ENCODE measurements around the gene DEF6.

DEF6 gene

GRCh38 chr6:35341557-35341956 is 43.9 kb downstream of the DEF6 start:
- Histone ChIP-seq H3K27me3 (ENCODE audit: control insufficient read depth, insufficient read depth, low read length) (peaks cover 5% of the 10 kb centered on the region), H3K36me3 (ENCODE audit: insufficient read depth, low read length) (peaks cover 13% of the 10 kb centered on the region), H3K4me1 (ENCODE audit: control insufficient read depth, insufficient read depth, low read length) (peaks cover 24% of the 10 kb centered on the region), H3K9me3 (replicated peaks; ENCODE audit: low read length) (no peaks in the 10 kb centered on the region), H3K4me2 (ENCODE audit: low read length) (no peak overlapping the region), H3K4me3 (ENCODE audit: low read length) (no peak overlapping the region), H3K9ac (ENCODE audit: low read depth, low read length) (no peak overlapping the region)

- peaks cover 5% of the 10 kb centered on the region for H3K27me3 ChIP-seq (ENCODE audit: control insufficient read depth, insufficient read depth, low read length)
- peaks cover 21% of the 10 kb centered on the region for H3K36me3 ChIP-seq (ENCODE audit: insufficient read depth, low read length)
- peak within 1 kb of the TSS; percentile 93 for H3K4me3 ChIP-seq (ENCODE audit: low read length)
- peak within 1 kb of the TSS; percentile 84 for H3K4me2 ChIP-seq (ENCODE audit: low read length)
- H3K9ac ChIP-seq (ENCODE audit: low read depth, low read length): peak within 1 kb of the TSS; percentile 93
- H3K4me1 ChIP-seq (ENCODE audit: control insufficient read depth, insufficient read depth, low read length): peaks cover 25% of the 10 kb centered on the region
- no peaks in the 10 kb centered on the region for H3K9me3 ChIP-seq (replicated peaks; ENCODE audit: low read length)
Measured at GRCh38 chr6:35342258-35343091, 44.9 kb downstream of the DEF6 start, which contains the start of gene PPARD. Gene PPARD, plus strand, starts transcription at chr6:35342558. Its CDS starts 68,530 bp downstream, at chr6:35411088.

- H3K9ac ChIP-seq (ENCODE audit: low read depth, low read length): peak overlapping the region; percentile 93
- H3K4me3 ChIP-seq (ENCODE audit: low read length): peak overlapping the region; percentile 93
- peaks cover 5% of the 10 kb centered on the region for H3K27me3 ChIP-seq (ENCODE audit: control insufficient read depth, insufficient read depth, low read length)
- H3K36me3 ChIP-seq (ENCODE audit: insufficient read depth, low read length): peaks cover 24% of the 10 kb centered on the region
- H3K9me3 ChIP-seq (replicated peaks; ENCODE audit: low read length): no peaks in the 10 kb centered on the region
- H3K4me1 ChIP-seq (ENCODE audit: control insufficient read depth, insufficient read depth, low read length): peaks cover 25% of the 10 kb centered on the region
- H3K4me2 ChIP-seq (ENCODE audit: low read length): peak overlapping the region; percentile 84
Measured at GRCh38 chr6:35343092-35343834, 45.6 kb downstream of the DEF6 start.

GRCh38 chr6:35343835-35344550 is 46.4 kb downstream of the DEF6 start:
- Histone ChIP-seq H3K9ac (ENCODE audit: low read depth, low read length) (peak overlapping the region; percentile 93), H3K4me3 (ENCODE audit: low read length) (peak overlapping the region; percentile 93)

GRCh38 chr6:35351422-35351821 is 53.8 kb downstream of the DEF6 start:
- H3K4me3 ChIP-seq (ENCODE audit: low read length): no peak overlapping the region
- peaks cover 67% of the 10 kb centered on the region for H3K36me3 ChIP-seq (ENCODE audit: insufficient read depth, low read length)
- no peak overlapping the region for H3K9ac ChIP-seq (ENCODE audit: low read depth, low read length)
- H3K9me3 ChIP-seq (replicated peaks; ENCODE audit: low read length): no peaks in the 10 kb centered on the region
- no peaks in the 10 kb centered on the region for H3K27me3 ChIP-seq (ENCODE audit: control insufficient read depth, insufficient read depth, low read length)
- H3K4me1 ChIP-seq (ENCODE audit: control insufficient read depth, insufficient read depth, low read length): peaks cover 12% of the 10 kb centered on the region
- no peak overlapping the region for H3K4me2 ChIP-seq (ENCODE audit: low read length)

More at GRCh38 chr6:35343835-35344550, 46.4 kb downstream of the DEF6 start:
- peaks cover 25% of the 10 kb centered on the region for H3K4me1 ChIP-seq (ENCODE audit: control insufficient read depth, insufficient read depth, low read length)
- peaks cover 29% of the 10 kb centered on the region for H3K36me3 ChIP-seq (ENCODE audit: insufficient read depth, low read length)
- H3K9me3 ChIP-seq (replicated peaks; ENCODE audit: low read length): no peaks in the 10 kb centered on the region
- H3K27me3 ChIP-seq (ENCODE audit: control insufficient read depth, insufficient read depth, low read length): peaks cover 3% of the 10 kb centered on the region
- peak overlapping the region; percentile 84 for H3K4me2 ChIP-seq (ENCODE audit: low read length)

- Histone ChIP-seq H3K4me3 (ENCODE audit: low read length) (no peak overlapping the region), H3K4me2 (ENCODE audit: low read length) (no peak overlapping the region), H3K9ac (ENCODE audit: low read depth, low read length) (no peak overlapping the region), H3K27me3 (ENCODE audit: control insufficient read depth, insufficient read depth, low read length) (no peaks in the 10 kb centered on the region), H3K36me3 (ENCODE audit: insufficient read depth, low read length) (peaks cover 69% of the 10 kb centered on the region), H3K4me1 (ENCODE audit: control insufficient read depth, insufficient read depth, low read length) (peaks cover 9% of the 10 kb centered on the region), H3K9me3 (replicated peaks; ENCODE audit: low read length) (no peaks in the 10 kb centered on the region)
Measured at GRCh38 chr6:35352735-35353134, 55.1 kb downstream of the DEF6 start.

- H3K27me3 ChIP-seq (ENCODE audit: control insufficient read depth, insufficient read depth, low read length): no peaks in the 10 kb centered on the region
- H3K9me3 ChIP-seq (replicated peaks; ENCODE audit: low read length): no peaks in the 10 kb centered on the region
- peaks cover 70% of the 10 kb centered on the region for H3K36me3 ChIP-seq (ENCODE audit: insufficient read depth, low read length)
- H3K4me2 ChIP-seq (ENCODE audit: low read length): no peak overlapping the region
- H3K9ac ChIP-seq (ENCODE audit: low read depth, low read length): peak overlapping the region; percentile 23
- H3K4me3 ChIP-seq (ENCODE audit: low read length): no peak overlapping the region
- peaks cover 11% of the 10 kb centered on the region for H3K4me1 ChIP-seq (ENCODE audit: control insufficient read depth, insufficient read depth, low read length)
Measured at GRCh38 chr6:35354361-35355135, 56.9 kb downstream of the DEF6 start.

GRCh38 chr6:35356391-35356790 is 58.8 kb downstream of the DEF6 start:
- Histone ChIP-seq H3K4me3 (ENCODE audit: low read length) (no peak overlapping the region), H3K9ac (ENCODE audit: low read depth, low read length) (no peak overlapping the region), H3K27me3 (ENCODE audit: control insufficient read depth, insufficient read depth, low read length) (no peaks in the 10 kb centered on the region), H3K4me1 (ENCODE audit: control insufficient read depth, insufficient read depth, low read length) (peaks cover 23% of the 10 kb centered on the region), H3K4me2 (ENCODE audit: low read length) (no peak overlapping the region), H3K9me3 (replicated peaks; ENCODE audit: low read length) (no peaks in the 10 kb centered on the region), H3K36me3 (ENCODE audit: insufficient read depth, low read length) (peaks cover 69% of the 10 kb centered on the region)

GRCh38 chr6:35357677-35358076 is 60.1 kb downstream of the DEF6 start:
- Histone ChIP-seq H3K4me2 (ENCODE audit: low read length) (no peak overlapping the region), H3K9me3 (replicated peaks; ENCODE audit: low read length) (no peaks in the 10 kb centered on the region), H3K9ac (ENCODE audit: low read depth, low read length) (no peak overlapping the region), H3K27me3 (ENCODE audit: control insufficient read depth, insufficient read depth, low read length) (no peaks in the 10 kb centered on the region), H3K4me3 (ENCODE audit: low read length) (no peak overlapping the region), H3K36me3 (ENCODE audit: insufficient read depth, low read length) (peaks cover 60% of the 10 kb centered on the region), H3K4me1 (ENCODE audit: control insufficient read depth, insufficient read depth, low read length) (peaks cover 23% of the 10 kb centered on the region)

GRCh38 chr6:35358086-35358485 is 60.5 kb downstream of the DEF6 start:
- no peak overlapping the region for H3K9ac ChIP-seq (ENCODE audit: low read depth, low read length)
- no peak overlapping the region for H3K4me3 ChIP-seq (ENCODE audit: low read length)
- peaks cover 23% of the 10 kb centered on the region for H3K4me1 ChIP-seq (ENCODE audit: control insufficient read depth, insufficient read depth, low read length)
- H3K4me2 ChIP-seq (ENCODE audit: low read length): no peak overlapping the region
- H3K36me3 ChIP-seq (ENCODE audit: insufficient read depth, low read length): peaks cover 55% of the 10 kb centered on the region
- H3K9me3 ChIP-seq (replicated peaks; ENCODE audit: low read length): no peaks in the 10 kb centered on the region
- no peaks in the 10 kb centered on the region for H3K27me3 ChIP-seq (ENCODE audit: control insufficient read depth, insufficient read depth, low read length)

Data from skeletal muscle satellite cell (primary cell).